ENCODE measurements around the gene SDK2.

SDK2 gene

DNA sequence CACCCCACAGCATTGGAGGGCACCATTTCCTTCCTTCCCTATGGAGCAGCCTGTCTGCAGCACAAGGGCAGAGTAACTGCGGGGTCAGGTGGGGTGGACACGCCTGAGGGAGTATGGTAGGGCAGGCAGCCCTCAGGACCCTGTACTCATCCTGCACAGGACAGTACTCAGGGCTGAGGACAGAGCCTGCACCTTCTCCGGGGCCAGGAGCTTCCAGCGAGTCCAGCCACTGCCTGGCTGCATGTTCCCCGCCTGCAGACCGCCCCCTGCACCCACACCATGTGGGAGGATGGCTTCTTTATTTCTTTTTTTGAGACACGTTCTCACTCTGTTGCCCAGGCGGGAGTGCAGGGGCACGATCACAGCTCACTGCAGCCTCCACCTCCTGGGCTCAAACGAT, 284.9 kb downstream of the SDK2 start:
- no peak for DNase-seq (ENCODE audit: low read depth)
- H3K4me3 ChIP-seq (ENCODE audit: low read length): no peak overlapping the region
- TF ChIP-seq, protein P1, sequence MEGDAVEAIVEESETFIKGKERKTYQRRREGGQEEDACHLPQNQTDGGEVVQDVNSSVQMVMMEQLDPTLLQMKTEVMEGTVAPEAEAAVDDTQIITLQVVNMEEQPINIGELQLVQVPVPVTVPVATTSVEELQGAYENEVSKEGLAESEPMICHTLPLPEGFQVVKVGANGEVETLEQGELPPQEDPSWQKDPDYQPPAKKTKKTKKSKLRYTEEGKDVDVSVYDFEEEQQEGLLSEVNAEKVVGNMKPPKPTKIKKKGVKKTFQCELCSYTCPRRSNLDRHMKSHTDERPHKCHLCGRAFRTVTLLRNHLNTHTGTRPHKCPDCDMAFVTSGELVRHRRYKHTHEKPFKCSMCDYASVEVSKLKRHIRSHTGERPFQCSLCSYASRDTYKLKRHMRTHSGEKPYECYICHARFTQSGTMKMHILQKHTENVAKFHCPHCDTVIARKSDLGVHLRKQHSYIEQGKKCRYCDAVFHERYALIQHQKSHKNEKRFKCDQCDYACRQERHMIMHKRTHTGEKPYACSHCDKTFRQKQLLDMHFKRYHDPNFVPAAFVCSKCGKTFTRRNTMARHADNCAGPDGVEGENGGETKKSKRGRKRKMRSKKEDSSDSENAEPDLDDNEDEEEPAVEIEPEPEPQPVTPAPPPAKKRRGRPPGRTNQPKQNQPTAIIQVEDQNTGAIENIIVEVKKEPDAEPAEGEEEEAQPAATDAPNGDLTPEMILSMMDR (conservative IDR thresholded peaks at IDR 0.05; ENCODE audit: low read depth, low read length): no peak

DNA sequence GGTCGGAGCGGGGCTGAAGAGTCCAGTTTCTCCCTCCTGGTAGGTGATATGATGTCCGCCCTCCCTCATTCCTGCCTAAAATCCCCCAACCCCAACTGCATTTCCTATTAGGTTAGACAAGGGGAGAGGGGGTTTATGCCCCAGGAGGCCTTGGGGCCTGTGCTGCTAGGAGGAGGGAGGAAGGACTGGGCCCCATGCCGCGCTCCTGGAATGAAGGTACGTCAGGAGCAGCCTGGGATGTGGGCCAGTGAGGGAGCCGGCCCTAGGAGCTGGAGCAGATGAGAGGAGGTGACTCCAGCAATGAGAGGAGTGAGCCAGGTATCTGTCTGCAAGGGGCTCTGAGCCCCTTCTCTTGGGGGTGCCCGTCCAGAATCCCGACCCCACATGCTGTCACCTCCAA, 285.6 kb downstream of the SDK2 start:
- no peak for DNase-seq (ENCODE audit: low read depth)
- H3K4me3 ChIP-seq (ENCODE audit: low read length): no peak overlapping the region
- TF ChIP-seq, protein P1 (conservative IDR thresholded peaks at IDR 0.05; ENCODE audit: low read depth, low read length): no peak

DNA sequence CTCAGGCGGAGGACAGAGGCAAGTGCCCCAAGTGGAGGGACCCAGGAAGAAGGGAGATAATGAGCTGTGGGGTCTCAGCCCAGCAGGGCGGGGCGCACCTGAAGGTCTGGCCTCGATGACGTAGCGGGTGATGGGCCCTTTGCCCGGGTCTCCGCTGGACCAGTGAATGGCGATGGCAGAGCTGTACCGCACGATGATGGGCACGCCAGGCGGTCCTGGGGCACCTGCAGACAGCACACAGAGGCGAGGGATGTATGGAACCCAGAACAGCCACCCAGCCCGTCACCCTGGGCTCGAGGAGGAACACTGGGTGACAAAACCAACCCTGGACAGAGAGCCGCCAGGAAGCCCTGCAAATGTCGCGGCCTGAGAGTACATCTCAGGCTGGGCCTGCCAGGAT, 286.3 kb downstream of the SDK2 start:
- TF ChIP-seq, protein P1 (conservative IDR thresholded peaks at IDR 0.05; ENCODE audit: low read depth, low read length): no peak
- H3K4me3 ChIP-seq (ENCODE audit: low read length): no peak overlapping the region
- DNase-seq (ENCODE audit: low read depth): no peak

DNA sequence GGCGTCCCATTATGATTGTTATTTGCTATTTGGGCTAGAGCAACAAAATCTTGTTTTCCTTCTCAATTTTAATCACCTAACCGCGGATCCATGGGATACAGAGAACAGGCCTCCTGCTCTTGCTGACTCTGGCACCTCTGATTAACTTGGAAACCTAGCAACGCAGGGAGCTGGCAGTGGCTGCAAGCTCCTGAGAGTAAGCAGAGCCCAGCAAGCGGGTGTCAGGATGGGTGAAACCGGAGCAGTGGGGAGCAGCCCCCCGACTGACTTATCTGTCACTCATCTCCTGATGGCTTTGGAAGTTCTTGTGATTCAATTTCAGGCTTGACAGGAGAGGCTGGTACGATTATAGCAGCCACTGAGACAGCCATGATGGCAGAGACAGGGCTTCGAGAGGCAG, 286.9 kb downstream of the SDK2 start:
- TF ChIP-seq, protein P1 (conservative IDR thresholded peaks at IDR 0.05; ENCODE audit: low read depth, low read length): no peak
- no peak overlapping the region for H3K4me3 ChIP-seq (ENCODE audit: low read length)
- no peak for DNase-seq (ENCODE audit: low read depth)

DNA sequence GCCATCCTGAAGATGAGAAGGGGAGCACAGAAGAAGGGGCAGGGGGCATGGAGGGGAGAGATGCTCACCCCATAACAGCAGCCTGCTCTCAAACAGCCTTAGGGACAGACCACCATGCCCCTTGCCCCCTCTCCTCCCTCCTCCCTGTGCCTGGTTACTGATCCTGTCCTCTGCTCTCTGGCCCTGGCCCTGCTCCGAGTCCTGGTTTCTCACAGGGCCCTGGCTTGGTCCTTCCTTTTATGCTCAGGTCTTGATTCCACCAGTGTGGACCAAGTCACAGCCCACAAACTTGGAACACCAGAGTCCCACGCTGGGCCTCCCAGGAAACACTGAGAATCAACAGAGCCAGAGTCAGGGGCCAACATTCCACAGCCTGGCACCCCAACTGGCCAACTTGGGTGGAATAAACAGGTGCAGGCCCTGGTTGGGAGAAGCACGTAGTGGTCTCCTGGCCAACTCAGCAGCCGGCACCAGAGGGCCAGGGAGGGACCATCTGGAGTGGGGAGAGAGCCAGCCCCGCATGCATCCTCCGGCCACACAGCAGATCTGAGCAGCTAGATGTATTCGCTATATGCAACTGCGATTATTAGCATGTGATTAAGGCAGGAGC, 287.6 kb downstream of the SDK2 start:
- DNase-seq (ENCODE audit: low read depth): no peak
- TF ChIP-seq, protein P1 (conservative IDR thresholded peaks at IDR 0.05; ENCODE audit: low read depth, low read length): no peak
- no peak overlapping the region for H3K4me3 ChIP-seq (ENCODE audit: low read length)

DNA sequence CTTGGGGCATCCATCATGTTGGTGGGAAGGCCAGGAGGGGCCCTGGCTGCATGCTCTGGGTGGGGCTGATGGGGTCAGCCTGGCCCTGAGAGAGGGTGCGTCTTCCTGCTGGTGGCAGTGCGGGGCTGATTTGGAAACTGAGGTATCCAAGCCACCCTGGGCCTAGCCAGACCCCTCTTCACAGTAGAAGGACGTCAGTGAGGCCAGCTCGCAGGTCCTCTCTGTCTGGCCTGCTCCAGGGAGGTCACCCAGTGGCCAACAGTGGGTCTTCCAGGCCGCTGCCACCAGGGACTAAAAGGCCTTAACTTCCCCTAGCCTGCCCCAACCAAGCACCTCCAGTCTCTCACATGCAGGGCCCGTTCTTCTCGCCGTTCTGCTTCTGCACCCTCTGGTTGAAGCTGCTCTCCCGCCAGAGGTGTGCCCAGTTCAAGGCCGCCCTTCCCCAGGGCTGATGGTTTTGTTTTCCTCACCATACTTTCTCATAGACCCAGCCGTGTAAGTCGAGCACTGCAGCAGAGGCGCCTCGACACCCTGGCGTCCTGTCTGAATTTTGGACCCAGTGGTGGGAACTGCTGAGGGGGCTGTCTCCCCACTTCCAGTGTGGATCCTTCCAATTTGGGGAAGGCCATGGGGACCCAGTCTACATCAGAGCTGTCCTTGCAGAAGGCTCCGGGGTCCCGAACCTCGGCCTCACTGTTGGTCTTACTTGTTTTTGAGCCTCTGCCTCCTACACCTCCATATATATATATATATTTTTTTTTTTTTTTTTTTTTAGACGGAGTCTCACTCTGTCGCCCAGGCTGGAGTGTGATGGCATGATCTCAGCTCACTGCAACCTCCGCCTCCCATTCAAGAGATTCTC, 289.6 kb downstream of the SDK2 start:
- TF ChIP-seq, protein P1 (conservative IDR thresholded peaks at IDR 0.05; ENCODE audit: low read depth, low read length): no peak
- H3K4me3 ChIP-seq (ENCODE audit: low read length): no peak overlapping the region
- DNase-seq (ENCODE audit: low read depth): no peak

DNA sequence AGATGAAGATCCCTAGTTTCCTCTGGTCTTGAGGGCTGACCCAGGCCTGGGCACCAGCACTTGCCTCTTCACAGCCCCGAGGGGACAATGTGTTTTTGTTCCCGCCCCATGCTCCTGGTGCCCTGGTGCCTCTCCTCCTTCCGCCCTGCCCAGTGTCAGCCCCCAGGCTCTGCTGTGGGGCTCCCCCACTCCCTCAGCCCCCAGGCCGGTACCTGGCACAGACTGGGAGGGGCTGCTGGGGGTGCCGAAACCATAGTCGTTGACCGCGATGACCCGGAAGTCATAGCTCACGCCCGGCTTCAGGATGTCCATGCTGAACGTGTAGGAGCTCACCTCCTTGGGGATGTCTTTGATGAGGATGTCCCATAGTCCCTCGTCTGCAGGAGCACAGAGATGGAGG, 292.0 kb downstream of the SDK2 start:
- TF ChIP-seq, protein P1 (conservative IDR thresholded peaks at IDR 0.05; ENCODE audit: low read depth, low read length): no peak
- H3K4me3 ChIP-seq (ENCODE audit: low read length): no peak overlapping the region
- DNase-seq (ENCODE audit: low read depth): no peak
